HFFc6 (cell line): ENCODE data around the gene POU6F2. TPM values are rescaled to one million over a fixed set of nuclear protein-coding genes. Genes with fewer than 3 reads are reported as not detected.

ENCODE experiments used
- DNase-seq: peaks from one replicate; pipeline ENCODE4 v3.0.0-alpha.2; 2018
- H3K27ac Mint-ChIP-seq: 2 replicates; pipeline ENCODE4 v1.8.0; 2020; ENCODE audit warnings: mild to moderate bottlenecking, mixed read lengths
- H3K27me3 Mint-ChIP-seq: 2 replicates; pipeline ENCODE4 v1.8.0; 2021; ENCODE audit warnings: mild to moderate bottlenecking, moderate library complexity, mixed read lengths; ENCODE audit not compliant: insufficient read depth
- H3K36me3 Mint-ChIP-seq: 2 replicates; pipeline ENCODE4 v1.8.0; 2021; ENCODE audit warnings: low read depth, mixed read lengths
- H3K4me1 Mint-ChIP-seq: 2 replicates; pipeline ENCODE4 v1.8.0; 2020; ENCODE audit warnings: low read depth, mixed read lengths
- H3K4me3 Mint-ChIP-seq: 2 replicates; pipeline ENCODE4 v1.8.0; 2020; ENCODE audit warnings: mild to moderate bottlenecking, moderate library complexity, mixed read lengths
- H3K9me3 Mint-ChIP-seq: 2 replicates; pipeline ENCODE4 v1.8.0; 2020; ENCODE audit warnings: mild to moderate bottlenecking, mixed read lengths
- total RNA-seq, 6 experiments: library from RNA; stranded (reverse); fragmentation: NEBNext Ultra II Directional; extraction: Animal tissue kit (Norgen Biotek cat#: 25700); gene quantifications; 2 replicates in 1 of 6; 3 replicates in 5 of 6; pipeline ENCODE4 v1.2.3, GENCODE V29; 2021
- TF ChIP-seq, protein P1 (sequence below): fragments of 200-600 bp; sonication (generic); IDR thresholded peaks from 2 replicates; pipeline ENCODE4 v1.5.0; 2021; ENCODE audit warnings: antibody characterized with exemption, mild to moderate bottlenecking

Gene POU6F2
- total RNA-seq, 6 experiments from 2014 or later = not detected

DNA sequence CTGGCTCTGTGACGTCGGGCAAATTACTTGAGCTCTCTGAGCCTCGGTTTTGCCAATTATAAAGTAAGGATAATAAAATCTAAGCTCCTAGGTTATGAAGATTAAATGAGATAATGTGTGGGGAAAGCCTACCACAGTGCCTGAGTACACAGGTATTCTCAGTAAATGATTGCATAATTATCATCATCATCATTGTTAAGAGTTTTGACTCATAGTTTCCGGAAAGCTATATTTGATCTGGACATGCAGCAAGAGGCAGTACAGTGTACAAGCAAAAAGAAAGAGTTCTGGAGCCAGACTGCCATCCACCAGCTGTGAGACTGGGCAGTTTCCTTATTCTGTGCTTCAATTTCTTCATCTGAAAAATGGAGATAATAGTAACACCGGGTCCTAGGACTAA is 432.9 kb downstream of the POU6F2 start:
- Mint-ChIP-seq H3K36me3 (no peaks in the 10 kb centered on the region), H3K4me1 (peaks cover 9% of the 10 kb centered on the region), H3K4me3 (no peak overlapping the region), H3K27ac (no peak overlapping the region), H3K27me3 (peaks cover 9% of the 10 kb centered on the region), H3K9me3 (no peaks in the 10 kb centered on the region)
- TF ChIP-seq, protein P1, sequence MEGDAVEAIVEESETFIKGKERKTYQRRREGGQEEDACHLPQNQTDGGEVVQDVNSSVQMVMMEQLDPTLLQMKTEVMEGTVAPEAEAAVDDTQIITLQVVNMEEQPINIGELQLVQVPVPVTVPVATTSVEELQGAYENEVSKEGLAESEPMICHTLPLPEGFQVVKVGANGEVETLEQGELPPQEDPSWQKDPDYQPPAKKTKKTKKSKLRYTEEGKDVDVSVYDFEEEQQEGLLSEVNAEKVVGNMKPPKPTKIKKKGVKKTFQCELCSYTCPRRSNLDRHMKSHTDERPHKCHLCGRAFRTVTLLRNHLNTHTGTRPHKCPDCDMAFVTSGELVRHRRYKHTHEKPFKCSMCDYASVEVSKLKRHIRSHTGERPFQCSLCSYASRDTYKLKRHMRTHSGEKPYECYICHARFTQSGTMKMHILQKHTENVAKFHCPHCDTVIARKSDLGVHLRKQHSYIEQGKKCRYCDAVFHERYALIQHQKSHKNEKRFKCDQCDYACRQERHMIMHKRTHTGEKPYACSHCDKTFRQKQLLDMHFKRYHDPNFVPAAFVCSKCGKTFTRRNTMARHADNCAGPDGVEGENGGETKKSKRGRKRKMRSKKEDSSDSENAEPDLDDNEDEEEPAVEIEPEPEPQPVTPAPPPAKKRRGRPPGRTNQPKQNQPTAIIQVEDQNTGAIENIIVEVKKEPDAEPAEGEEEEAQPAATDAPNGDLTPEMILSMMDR = no peak
- no peak for DNase-seq

DNA sequence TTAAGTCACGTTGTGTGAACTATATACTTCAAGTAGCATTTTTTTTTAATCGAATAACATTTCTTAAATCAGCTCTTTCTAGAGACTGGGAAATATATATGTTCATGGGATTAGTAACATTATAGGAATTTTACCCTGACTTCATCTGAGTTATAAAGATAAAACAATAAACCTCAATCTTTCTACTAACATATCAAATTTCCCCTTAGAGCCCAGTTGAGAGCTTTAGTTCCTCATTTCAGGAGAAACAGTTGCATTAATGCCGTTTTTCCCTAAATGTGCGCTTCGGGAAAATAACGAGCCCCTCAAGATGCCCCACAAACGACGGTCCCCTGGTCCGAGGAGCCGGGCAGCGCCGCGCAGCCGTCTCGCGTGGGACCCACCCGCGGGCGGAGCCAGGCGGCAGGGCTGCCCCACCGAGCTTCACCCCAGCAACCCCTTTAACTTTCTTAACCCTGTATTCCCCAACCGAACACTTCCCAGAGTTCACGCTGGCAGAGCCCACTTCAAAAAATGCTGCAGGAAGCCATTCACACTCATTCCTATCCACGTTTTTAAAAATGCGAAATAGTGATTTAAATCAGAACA is 436.0 kb downstream of the POU6F2 start:
- no peak for DNase-seq
- Mint-ChIP-seq H3K27me3 (peaks cover 4% of the 10 kb centered on the region), H3K27ac (no peak overlapping the region)

DNA sequence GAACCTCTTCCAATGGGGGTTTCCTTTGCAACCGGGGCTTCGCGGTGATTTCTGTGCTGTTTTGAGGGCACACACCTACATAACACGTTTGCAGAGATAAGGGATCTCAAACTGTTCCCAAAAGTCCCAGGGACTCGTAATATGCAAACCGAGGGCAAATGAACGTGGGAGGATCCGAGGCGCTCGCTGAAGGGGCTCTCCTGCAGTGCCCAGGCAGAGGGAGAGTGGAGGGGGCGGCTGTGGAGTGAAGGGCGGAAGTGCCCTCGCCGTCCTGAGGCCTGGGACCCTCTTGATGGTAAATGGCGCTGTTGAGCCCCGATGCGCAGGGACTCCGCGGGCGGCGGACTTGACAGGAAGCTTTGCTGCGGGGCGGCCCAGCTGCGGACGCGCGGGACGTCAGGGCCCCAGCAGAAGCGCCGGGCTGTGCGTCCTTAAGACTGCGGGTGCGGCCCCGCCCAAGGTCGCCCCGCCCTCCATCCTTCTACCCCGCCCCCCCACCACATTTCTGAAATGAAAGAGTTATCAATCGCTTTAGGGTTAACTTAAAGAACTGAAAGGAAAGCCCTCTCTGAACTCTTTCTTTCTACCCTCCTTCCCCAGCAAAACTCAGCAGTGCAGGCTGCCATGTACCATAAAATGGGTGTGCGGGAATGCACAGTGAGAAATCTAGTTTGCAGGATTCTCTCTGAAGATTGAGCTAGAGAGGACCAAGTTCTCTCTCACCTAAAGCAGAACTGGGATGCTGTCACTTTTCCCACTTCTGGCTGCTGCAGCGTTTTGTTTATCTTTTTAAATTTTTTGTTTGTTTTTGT is 436.7 kb downstream of the POU6F2 start:
- H3K4me1 Mint-ChIP-seq = peaks cover 9% of the 10 kb centered on the region
- no peak for DNase-seq
- no peaks in the 10 kb centered on the region for H3K36me3 Mint-ChIP-seq
- H3K27ac Mint-ChIP-seq = no peak overlapping the region
- H3K27me3 Mint-ChIP-seq = peaks cover 4% of the 10 kb centered on the region
- TF ChIP-seq, protein P1 = 0 out of 2 replicates have a peak, but pooled peaks have one; percentile 26
- H3K9me3 Mint-ChIP-seq = no peaks in the 10 kb centered on the region
- peak overlapping the region; percentile 91 for H3K4me3 Mint-ChIP-seq

More for the DNA sequence above, 436.0 kb downstream of the POU6F2 start:
- TF ChIP-seq, protein P1 = no peak
- Mint-ChIP-seq H3K4me1 (peaks cover 9% of the 10 kb centered on the region), H3K9me3 (no peaks in the 10 kb centered on the region), H3K36me3 (no peaks in the 10 kb centered on the region), H3K4me3 (peak overlapping the region; percentile 91)

DNA sequence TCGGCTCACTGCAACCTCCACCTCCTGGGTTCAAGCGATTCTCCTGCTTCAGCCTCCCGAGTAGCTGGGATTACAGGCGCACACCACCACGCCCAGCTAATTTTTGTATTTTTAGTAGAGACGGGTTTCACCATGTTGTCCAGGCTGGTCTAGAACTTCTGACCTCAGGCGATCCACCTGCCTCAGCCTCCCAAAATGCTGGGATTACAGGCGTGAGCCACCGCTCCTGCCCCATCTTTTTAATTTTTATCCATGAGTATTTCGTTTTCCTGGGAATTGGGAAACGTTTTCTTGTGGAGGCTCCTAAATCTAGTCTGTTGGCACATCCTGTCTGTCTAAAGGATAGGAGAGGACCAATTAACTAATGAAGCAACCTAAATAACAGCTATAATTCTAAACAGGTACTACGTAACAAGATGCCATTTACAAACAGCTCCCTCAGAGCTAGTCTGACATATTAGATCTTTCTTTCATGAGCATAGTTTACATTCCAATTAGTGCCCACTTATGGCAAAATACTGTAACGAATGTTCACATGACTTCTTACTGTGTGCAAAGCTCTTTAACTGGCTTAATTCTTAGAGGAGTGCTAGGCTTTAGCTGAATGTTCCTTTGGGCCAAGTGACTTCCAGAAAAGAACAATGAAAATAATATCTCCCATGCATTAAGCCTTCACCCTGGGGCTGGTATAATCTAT is 437.5 kb downstream of the POU6F2 start:
- TF ChIP-seq, protein P1 = no peak
- Mint-ChIP-seq H3K9me3 (no peaks in the 10 kb centered on the region), H3K4me1 (peaks cover 9% of the 10 kb centered on the region), H3K27me3 (peaks cover 4% of the 10 kb centered on the region), H3K27ac (no peak overlapping the region), H3K36me3 (no peaks in the 10 kb centered on the region), H3K4me3 (peak overlapping the region; percentile 91)
- no peak for DNase-seq

DNA sequence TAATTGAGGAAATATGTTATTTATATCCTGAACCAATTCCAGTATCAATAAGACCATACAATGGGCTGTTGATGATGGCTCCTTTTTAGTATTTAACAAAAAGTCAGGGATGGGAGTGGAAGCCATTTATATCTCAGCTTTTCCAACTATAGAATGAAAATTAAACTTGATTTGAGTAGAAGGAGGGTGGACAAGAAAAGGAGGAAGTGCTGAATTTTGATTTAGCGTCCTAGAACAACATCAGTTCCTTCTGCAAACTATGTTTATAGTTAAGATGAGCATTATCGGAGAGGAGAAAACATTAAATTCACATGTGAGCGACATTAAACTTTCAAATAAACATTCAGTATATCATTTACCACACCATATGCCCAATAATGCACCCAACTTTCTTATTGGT is 439.2 kb downstream of the POU6F2 start:
- Mint-ChIP-seq H3K36me3 (no peaks in the 10 kb centered on the region), H3K27ac (no peak overlapping the region), H3K4me1 (peaks cover 9% of the 10 kb centered on the region), H3K27me3 (no peaks in the 10 kb centered on the region; the same call in 1 of the 2 replicates), H3K4me3 (no peak overlapping the region), H3K9me3 (no peaks in the 10 kb centered on the region)
- TF ChIP-seq, protein P1 = no peak
- no peak for DNase-seq
